GM18868 (cell line): ENCODE measurements around the gene RTP5.
"Not testable (repeated sequence)": the region's sequence is repeated elsewhere in the genome, so short reads cannot be mapped to it uniquely, and the experiment has no call there.

ENCODE experiments used
- ATAC-seq: cut with Tn5 transposase; IDR thresholded peaks from one replicate; pipeline ENCODE4 v1.9.1; 2021; ENCODE audit warnings: mild to moderate bottlenecking, moderate library complexity; ENCODE audit not compliant: unreplicated experiment

The RTP5 gene

GRCh38 chr2:241913703-241914102, 44.2 kb downstream of the RTP5 start:
- no peak for ATAC-seq

- ATAC-seq, result no peak
Measured at GRCh38 chr2:241914542-241914941, 45.0 kb downstream of the RTP5 start.

DNA sequence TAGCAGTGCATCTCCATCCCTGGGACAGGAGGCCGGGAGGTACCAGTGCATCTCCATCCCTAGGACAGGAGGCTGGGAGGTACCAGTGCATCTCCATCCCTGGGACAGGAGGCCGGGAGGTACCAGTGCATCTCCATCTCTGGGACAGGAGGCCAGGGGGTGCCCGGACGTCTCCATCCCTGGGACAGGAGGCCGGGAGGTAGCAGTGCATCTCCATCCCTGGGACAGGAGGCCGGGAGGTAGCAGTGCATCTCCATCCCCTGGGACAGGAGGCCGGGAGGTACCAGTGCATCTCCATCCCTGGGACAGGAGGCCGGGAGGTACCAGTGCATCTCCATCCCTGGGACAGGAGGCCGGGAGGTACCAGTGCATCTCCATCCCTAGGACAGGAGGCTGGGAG, 52.1 kb downstream of the RTP5 start:
- not testable (repeated sequence) for ATAC-seq

- no peak for ATAC-seq
Measured at GRCh38 chr2:241922411-241922810, 52.9 kb downstream of the RTP5 start.

- ATAC-seq, result not testable (repeated sequence)
Measured at GRCh38 chr2:241922816-241923601, 53.5 kb downstream of the RTP5 start.
